ENCODE results near the gene NXN.
"Not testable (repeated sequence)": the region's sequence is repeated elsewhere in the genome, so short reads cannot be mapped to it uniquely, and the experiment has no call there.

NXN gene

DNA sequence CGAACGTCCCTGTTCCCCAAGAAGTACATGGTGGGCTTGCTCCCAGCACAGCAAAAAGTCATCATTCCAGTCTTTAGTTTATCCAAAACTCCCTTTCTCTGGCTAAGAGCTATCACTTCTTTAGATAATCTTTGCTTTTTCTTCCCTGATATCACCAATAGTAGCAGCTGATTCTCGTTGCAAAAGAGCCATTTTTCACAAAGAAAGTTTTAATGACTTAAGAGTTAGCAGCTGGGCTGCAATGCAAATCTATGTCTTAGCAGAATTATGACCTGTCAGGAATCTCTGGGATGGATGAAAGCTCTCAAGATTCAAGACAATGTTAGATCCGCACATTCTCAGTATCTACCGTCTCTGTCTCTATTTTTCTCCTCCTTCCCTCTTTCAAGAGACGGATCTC lies 53.8 kb downstream of the NXN start:
- TF ChIP-seq, protein P1, sequence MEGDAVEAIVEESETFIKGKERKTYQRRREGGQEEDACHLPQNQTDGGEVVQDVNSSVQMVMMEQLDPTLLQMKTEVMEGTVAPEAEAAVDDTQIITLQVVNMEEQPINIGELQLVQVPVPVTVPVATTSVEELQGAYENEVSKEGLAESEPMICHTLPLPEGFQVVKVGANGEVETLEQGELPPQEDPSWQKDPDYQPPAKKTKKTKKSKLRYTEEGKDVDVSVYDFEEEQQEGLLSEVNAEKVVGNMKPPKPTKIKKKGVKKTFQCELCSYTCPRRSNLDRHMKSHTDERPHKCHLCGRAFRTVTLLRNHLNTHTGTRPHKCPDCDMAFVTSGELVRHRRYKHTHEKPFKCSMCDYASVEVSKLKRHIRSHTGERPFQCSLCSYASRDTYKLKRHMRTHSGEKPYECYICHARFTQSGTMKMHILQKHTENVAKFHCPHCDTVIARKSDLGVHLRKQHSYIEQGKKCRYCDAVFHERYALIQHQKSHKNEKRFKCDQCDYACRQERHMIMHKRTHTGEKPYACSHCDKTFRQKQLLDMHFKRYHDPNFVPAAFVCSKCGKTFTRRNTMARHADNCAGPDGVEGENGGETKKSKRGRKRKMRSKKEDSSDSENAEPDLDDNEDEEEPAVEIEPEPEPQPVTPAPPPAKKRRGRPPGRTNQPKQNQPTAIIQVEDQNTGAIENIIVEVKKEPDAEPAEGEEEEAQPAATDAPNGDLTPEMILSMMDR (IDR thresholded peaks at IDR 0.05; ENCODE audit: low read depth, low read length, missing control alignments), result no peak
- no peak overlapping the region for H3K4me3 ChIP-seq (ENCODE audit: low read depth, low read length)
- DNase-seq (ENCODE audit: low read depth), result no peak

DNA sequence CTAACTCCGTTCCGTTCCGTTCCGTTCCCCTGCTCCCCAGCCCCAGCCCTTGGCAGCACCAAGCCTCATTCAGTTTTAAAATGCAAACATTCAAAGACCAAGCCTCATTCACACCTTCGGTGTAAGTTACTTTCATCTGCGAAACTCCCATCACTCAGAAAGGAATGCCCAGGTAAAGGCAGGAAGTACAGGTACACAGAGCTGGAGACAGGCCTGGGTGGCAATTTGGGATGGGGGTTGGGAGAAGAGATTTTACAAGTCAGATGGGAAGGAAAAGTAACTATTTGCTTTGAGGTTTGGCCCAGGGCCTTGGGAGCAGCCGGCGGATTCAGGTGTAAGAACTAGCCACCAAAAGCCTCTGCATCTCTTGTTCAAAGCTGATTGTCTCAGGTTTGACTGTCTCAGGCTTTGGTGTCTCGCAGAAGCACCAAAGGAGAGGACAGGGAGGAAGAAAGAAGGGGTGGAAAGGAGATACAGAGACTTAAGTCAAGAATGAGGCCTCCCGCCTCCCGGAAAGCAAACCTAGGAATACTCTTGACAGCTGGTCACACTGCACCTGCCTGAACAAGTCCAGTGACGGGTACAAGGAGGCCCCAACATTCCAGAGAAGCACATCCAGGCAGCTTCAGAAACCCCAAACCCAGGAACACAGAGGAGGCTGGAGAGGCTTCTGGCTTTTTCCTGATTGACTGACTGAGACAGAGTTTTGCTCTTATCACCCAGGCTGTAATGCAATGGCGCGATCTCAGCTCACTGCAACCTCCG lies 54.7 kb downstream of the NXN start:
- H3K4me3 ChIP-seq (ENCODE audit: low read depth, low read length), result no peak overlapping the region
- DNase-seq (ENCODE audit: low read depth), result no peak
- TF ChIP-seq, protein P1 (IDR thresholded peaks at IDR 0.05; ENCODE audit: low read depth, low read length, missing control alignments), result no peak

DNA sequence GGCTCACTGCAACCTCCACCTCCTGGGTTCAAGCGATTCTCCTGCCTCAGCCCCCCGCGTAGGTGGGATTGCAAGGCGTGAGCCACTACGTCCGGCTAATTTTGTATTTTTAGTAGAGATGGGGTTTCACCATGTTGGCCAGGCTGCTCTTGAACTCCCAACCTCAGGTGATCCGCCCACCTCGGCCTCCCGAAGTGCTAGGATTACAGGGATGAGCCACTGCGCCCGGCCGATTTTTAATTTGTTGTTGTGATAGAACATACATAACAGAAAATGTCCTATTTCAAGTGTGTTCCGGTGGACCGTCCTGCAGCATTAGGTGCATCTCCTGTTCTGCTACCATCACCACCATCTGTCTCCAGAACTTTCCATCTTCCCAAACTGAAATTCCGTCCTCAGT lies 55.3 kb downstream of the NXN start:
- H3K4me3 ChIP-seq (ENCODE audit: low read depth, low read length); DNase-seq (ENCODE audit: low read depth): not testable (repeated sequence)

DNA sequence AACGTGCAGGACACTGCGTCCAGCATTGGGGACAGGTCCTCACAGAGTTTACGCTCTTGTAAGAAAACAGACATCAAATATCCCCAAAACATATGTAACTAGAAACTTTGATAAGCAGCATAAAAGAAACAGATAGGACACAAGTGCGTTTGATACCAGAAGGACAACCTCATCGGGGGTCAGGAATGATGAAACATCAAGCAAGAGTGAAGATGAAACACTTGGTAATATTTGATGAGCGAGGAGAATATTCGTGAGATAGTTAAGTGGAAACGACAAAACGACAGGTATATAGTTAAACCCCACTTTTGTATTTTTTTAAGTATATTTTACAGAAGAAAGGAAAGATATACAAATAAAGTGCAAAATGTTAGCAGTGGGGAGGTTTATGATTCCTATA lies 55.9 kb downstream of the NXN start:
- DNase-seq (ENCODE audit: low read depth), result no peak
- no peak overlapping the region for H3K4me3 ChIP-seq (ENCODE audit: low read depth, low read length)
- TF ChIP-seq, protein P1 (IDR thresholded peaks at IDR 0.05; ENCODE audit: low read depth, low read length, missing control alignments), result no peak

DNA sequence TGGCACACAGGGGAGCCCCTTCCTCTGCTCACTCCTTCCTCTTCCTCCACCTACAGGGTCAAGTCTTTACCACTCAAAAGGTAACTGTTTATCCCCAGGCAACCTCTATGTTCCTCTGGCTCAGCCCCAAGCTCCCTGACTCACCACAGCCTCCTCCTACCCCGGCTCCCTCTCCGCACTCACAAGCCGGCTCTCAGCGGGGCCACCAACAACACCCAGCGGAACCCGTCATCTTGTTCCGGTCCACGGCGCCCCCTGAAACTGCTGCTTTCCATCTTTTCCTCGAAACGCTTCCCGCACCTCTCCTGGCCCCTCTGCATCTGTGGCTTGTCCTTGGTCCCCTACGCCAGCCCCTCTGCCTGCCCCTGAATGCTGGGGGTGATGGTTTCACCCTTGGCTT lies 58.4 kb downstream of the NXN start:
- TF ChIP-seq, protein P1 (IDR thresholded peaks at IDR 0.05; ENCODE audit: low read depth, low read length, missing control alignments), result no peak
- no peak for DNase-seq (ENCODE audit: low read depth)
- H3K4me3 ChIP-seq (ENCODE audit: low read depth, low read length), result no peak overlapping the region

DNA sequence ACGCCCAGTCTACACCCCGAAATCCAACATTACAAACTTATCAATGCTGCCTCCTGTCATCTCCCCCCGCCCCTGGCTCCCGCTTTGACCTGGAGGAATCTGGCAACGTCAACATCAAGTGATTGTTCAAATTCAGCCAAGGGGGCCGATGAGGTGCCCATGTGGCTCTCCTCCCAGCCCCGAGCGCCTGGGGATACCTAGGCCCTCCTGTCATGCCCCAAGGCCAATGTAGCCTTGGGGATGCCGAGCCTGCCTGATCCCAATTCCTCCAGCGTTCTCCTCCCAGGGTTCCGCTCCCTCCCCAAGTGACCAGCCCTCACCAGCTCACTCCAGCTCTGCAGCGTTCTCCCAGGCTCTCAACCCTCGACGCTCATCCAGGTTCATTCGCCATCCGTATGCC lies 59.4 kb downstream of the NXN start:
- no peak for DNase-seq (ENCODE audit: low read depth)
- no peak overlapping the region for H3K4me3 ChIP-seq (ENCODE audit: low read depth, low read length)
- TF ChIP-seq, protein P1 (IDR thresholded peaks at IDR 0.05; ENCODE audit: low read depth, low read length, missing control alignments), result no peak

DNA sequence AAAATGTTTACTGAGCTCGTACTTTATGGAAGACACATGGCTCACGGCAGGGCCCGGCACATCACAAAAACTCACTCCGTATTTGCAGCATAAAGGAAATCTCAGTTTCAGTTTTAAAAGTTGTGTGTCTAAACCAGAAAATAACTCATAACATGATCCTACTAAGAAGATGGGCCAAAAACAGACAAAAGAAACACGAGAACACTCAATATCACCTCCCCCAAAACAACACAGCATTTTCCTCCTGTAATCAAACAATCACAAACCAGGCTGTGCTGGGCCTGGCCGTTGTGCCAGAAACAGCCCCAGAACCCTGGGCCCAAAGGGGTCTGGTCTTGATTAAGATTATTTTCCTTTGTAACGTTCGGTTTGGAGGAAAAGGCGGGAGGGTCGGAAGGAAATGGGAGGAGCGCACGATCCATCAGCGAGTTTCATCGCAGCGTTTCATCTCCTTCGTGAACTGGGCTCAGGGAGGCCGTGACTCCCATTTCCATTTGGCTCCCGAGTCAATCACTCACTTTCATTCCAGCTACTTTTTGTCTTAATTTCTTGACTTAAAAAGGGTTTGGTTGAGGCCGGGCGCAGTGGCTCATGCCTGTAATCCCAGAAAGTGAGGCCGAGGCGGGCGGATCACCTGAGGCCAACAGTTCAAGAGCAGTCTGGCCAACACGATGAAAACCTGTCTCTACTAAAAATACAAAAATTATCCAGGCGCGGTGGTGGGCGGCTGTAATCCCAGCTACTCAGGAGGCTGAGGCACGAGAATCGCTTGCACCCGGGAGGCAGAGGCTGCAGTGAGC lies 61.4 kb downstream of the NXN start:
- DNase-seq (ENCODE audit: low read depth), result no peak
- no peak overlapping the region for H3K4me3 ChIP-seq (ENCODE audit: low read depth, low read length)
- TF ChIP-seq, protein P1 (IDR thresholded peaks at IDR 0.05; ENCODE audit: low read depth, low read length, missing control alignments), result no peak

Measured in GM12864 (cell line).